Liver (tissue), 3 donors: Measurements from ENCODE around the gene COMMD10.
"Not testable (repeated sequence)": the region's sequence is repeated elsewhere in the genome, so short reads cannot be mapped to it uniquely, and the experiment has no call there.

Source experiments
- ATF3 ChIP-seq: IDR thresholded peaks from 2 replicates; pipeline ENCODE4 v1.6.1; 2016; ENCODE audit warnings: antibody characterized with exemption
- EGR1 ChIP-seq, 2 donors: IDR thresholded peaks; 2 replicates each; pipeline ENCODE4 v1.6.1; 2016 to 2018; ENCODE audit warnings: antibody characterized with exemption in 2 of 2, low read depth in 2 of 2
- GABPA ChIP-seq, 2 donors: IDR thresholded peaks in 1 of 2; conservative IDR thresholded peaks in 1 of 2; 2 replicates each; pipeline ENCODE4 v1.6.1; 2016; ENCODE audit warnings: antibody characterized with exemption in 2 of 2, mild to moderate bottlenecking in 1 of 2, moderate library complexity in 1 of 2
- HNF4A ChIP-seq, 2 donors: conservative IDR thresholded peaks; 2 replicates each; pipeline ENCODE4 v1.6.1; 2016; ENCODE audit warnings: antibody characterized with exemption in 2 of 2, mild to moderate bottlenecking in 2 of 2
- TAF1 ChIP-seq: conservative IDR thresholded peaks from 2 replicates; pipeline ENCODE4 v1.6.1; 2016; ENCODE audit warnings: antibody characterized with exemption, mild to moderate bottlenecking
- YY1 ChIP-seq: IDR thresholded peaks from 2 replicates; pipeline ENCODE4 v1.6.1; 2016; ENCODE audit warnings: antibody characterized with exemption, mild to moderate bottlenecking
- TF ChIP-seq, protein P1 (sequence below): fragments of 150-350 bp; IDR thresholded peaks from 2 replicates; pipeline ENCODE4 v1.5.1; 2017; ENCODE audit warnings: improper control_type of control experiment, low read depth, low read length; ENCODE audit not compliant: missing input control
- TF ChIP-seq, protein P2 (sequence below): IDR thresholded peaks from 2 replicates; pipeline ENCODE4 v1.6.1; 2016; ENCODE audit warnings: antibody characterized with exemption, mild to moderate bottlenecking
- TF ChIP-seq, protein P3 (sequence below): IDR thresholded peaks from 2 replicates; pipeline ENCODE4 v1.6.1; 2016; ENCODE audit warnings: antibody characterized with exemption
- TF ChIP-seq, protein P4 (sequence below): IDR thresholded peaks from 2 replicates; pipeline ENCODE4 v1.6.1; 2016; ENCODE audit warnings: antibody characterized with exemption
- donor health status: healthy.
- donor health status: healthy.

- TF ChIP-seq, protein P1, sequence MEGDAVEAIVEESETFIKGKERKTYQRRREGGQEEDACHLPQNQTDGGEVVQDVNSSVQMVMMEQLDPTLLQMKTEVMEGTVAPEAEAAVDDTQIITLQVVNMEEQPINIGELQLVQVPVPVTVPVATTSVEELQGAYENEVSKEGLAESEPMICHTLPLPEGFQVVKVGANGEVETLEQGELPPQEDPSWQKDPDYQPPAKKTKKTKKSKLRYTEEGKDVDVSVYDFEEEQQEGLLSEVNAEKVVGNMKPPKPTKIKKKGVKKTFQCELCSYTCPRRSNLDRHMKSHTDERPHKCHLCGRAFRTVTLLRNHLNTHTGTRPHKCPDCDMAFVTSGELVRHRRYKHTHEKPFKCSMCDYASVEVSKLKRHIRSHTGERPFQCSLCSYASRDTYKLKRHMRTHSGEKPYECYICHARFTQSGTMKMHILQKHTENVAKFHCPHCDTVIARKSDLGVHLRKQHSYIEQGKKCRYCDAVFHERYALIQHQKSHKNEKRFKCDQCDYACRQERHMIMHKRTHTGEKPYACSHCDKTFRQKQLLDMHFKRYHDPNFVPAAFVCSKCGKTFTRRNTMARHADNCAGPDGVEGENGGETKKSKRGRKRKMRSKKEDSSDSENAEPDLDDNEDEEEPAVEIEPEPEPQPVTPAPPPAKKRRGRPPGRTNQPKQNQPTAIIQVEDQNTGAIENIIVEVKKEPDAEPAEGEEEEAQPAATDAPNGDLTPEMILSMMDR = not testable (repeated sequence)
- TF ChIP-seq, protein P2, sequence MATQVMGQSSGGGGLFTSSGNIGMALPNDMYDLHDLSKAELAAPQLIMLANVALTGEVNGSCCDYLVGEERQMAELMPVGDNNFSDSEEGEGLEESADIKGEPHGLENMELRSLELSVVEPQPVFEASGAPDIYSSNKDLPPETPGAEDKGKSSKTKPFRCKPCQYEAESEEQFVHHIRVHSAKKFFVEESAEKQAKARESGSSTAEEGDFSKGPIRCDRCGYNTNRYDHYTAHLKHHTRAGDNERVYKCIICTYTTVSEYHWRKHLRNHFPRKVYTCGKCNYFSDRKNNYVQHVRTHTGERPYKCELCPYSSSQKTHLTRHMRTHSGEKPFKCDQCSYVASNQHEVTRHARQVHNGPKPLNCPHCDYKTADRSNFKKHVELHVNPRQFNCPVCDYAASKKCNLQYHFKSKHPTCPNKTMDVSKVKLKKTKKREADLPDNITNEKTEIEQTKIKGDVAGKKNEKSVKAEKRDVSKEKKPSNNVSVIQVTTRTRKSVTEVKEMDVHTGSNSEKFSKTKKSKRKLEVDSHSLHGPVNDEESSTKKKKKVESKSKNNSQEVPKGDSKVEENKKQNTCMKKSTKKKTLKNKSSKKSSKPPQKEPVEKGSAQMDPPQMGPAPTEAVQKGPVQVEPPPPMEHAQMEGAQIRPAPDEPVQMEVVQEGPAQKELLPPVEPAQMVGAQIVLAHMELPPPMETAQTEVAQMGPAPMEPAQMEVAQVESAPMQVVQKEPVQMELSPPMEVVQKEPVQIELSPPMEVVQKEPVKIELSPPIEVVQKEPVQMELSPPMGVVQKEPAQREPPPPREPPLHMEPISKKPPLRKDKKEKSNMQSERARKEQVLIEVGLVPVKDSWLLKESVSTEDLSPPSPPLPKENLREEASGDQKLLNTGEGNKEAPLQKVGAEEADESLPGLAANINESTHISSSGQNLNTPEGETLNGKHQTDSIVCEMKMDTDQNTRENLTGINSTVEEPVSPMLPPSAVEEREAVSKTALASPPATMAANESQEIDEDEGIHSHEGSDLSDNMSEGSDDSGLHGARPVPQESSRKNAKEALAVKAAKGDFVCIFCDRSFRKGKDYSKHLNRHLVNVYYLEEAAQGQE = not testable (repeated sequence)
- TF ChIP-seq, protein P3, sequence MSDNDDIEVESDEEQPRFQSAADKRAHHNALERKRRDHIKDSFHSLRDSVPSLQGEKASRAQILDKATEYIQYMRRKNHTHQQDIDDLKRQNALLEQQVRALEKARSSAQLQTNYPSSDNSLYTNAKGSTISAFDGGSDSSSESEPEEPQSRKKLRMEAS = not testable (repeated sequence)
- not testable (repeated sequence) for TF ChIP-seq GABPA (IDR thresholded peaks at IDR 0.05 in 1 of 2, conservative IDR thresholded peaks at IDR 0.05 in 1 of 2); YY1; ATF3; EGR1 (IDR thresholded peaks at IDR 0.05; ENCODE audit: low read depth in 2 of 2); TAF1; HNF4A (conservative IDR thresholded peaks at IDR 0.05)
- TF ChIP-seq, protein P4, sequence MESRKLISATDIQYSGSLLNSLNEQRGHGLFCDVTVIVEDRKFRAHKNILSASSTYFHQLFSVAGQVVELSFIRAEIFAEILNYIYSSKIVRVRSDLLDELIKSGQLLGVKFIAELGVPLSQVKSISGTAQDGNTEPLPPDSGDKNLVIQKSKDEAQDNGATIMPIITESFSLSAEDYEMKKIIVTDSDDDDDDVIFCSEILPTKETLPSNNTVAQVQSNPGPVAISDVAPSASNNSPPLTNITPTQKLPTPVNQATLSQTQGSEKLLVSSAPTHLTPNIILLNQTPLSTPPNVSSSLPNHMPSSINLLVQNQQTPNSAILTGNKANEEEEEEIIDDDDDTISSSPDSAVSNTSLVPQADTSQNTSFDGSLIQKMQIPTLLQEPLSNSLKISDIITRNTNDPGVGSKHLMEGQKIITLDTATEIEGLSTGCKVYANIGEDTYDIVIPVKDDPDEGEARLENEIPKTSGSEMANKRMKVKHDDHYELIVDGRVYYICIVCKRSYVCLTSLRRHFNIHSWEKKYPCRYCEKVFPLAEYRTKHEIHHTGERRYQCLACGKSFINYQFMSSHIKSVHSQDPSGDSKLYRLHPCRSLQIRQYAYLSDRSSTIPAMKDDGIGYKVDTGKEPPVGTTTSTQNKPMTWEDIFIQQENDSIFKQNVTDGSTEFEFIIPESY = not testable (repeated sequence)
Measured at GRCh38 chr5:116086309-116086708, 1.5 kb downstream of the COMMD10 start.
